Lower leg skin (tissue), 4 donors: ENCODE results near the gene SMAD5. TPM values are rescaled to one million over a fixed set of nuclear protein-coding genes. Genes with fewer than 3 reads are reported as not detected.

ENCODE experiments used
- DNase-seq, 2 donors: peaks; one replicate each; pipeline ENCODE4 v3.0.0-alpha.2; 2019; ENCODE audit warnings: low spot score in 2 of 2
- H3K4me3 ChIP-seq: fragments of 200-600 bp; sonication (generic); 2 replicates; pipeline ENCODE4 v1.5.1; 2017; ENCODE audit warnings: mild to moderate bottlenecking, low read depth; ENCODE audit not compliant: poor library complexity, severe bottlenecking
- CTCF ChIP-seq, 3 donors: fragments of 450-650 bp; IDR thresholded peaks; one replicate each; pipeline ENCODE4 v1.5.1; 2016; ENCODE audit warnings: antibody characterized with exemption in 3 of 3, mild to moderate bottlenecking in 3 of 3, moderate library complexity in 2 of 3
- POLR2A ChIP-seq, 2 donors: fragments of 450-650 bp; IDR thresholded peaks; one replicate each; pipeline ENCODE4 v1.6.1; 2016 to 2017; ENCODE audit warnings: antibody characterized with exemption in 2 of 2, mild to moderate bottlenecking in 1 of 2, moderate library complexity in 1 of 2
- WGBS, 2 donors: methylation state at CpG; one replicate each; pipeline ENCODE4 v1.1.5; 2018; 5-methylcytosine and 5-hydroxymethylcytosine counted together
- intact Hi-C: fragments of 100-400 bp; cut with DNase I; formaldehyde crosslinking; loops from one replicate; pipeline ENCODE4 v1.15.0; 2023; ENCODE audit warnings: low total_unique reads
- total RNA-seq, 4 donors: library from RNA; depleted of rRNA; stranded (reverse); fragments of >200 nt; gene quantifications; one replicate each; pipeline ENCODE4 v1.1.0, GENCODE V29; 2016

Gene SMAD5
- total RNA-seq, 4 donors from 2014 or later: 43.3 to 102 (median 65.1) TPM

- TF ChIP-seq POLR2A (IDR thresholded peaks at IDR 0.05) (no peak), CTCF (IDR thresholded peaks at IDR 0.05) (no peak)
- intact Hi-C loops: no loop called here
- no peak overlapping the region for H3K4me3 ChIP-seq
- 91 to 93% methylated on average over 4 of the region's 4 CpGs for WGBS, 2 donors
- no peak for DNase-seq
Measured at GRCh38 chr5:136215812-136216211, 83.2 kb downstream of the SMAD5 start.

GRCh38 chr5:136216230-136216629 lies 83.6 kb downstream of the SMAD5 start:
- H3K4me3 ChIP-seq: no peak overlapping the region
- WGBS, 2 donors: 89 to 91% methylated on average over 8 of the region's 8 CpGs
- DNase-seq: no peak
- intact Hi-C loops: no loop called here
- TF ChIP-seq CTCF (IDR thresholded peaks at IDR 0.05) (no peak), POLR2A (IDR thresholded peaks at IDR 0.05) (no peak)

- H3K4me3 ChIP-seq: no peak overlapping the region
- 95% methylated on average over 4 of the region's 4 CpGs for WGBS, 2 donors
- no peak for TF ChIP-seq CTCF (IDR thresholded peaks at IDR 0.05)
- TF ChIP-seq POLR2A (IDR thresholded peaks at IDR 0.05): no peak
- no peak for DNase-seq
- intact Hi-C loops: no loop called here
Measured at GRCh38 chr5:136221340-136221739, 88.7 kb downstream of the SMAD5 start.

- no peak overlapping the region for H3K4me3 ChIP-seq
- 53 to 59% methylated on average over 4 of the region's 4 CpGs for WGBS, 2 donors
- intact Hi-C loops: no loop called here
- DNase-seq: no peak
- TF ChIP-seq CTCF (IDR thresholded peaks at IDR 0.05) (no peak), POLR2A (IDR thresholded peaks at IDR 0.05) (no peak)
Measured at GRCh38 chr5:136222580-136223235, 90.1 kb downstream of the SMAD5 start.

- TF ChIP-seq CTCF (IDR thresholded peaks at IDR 0.05): no peak
- TF ChIP-seq POLR2A (IDR thresholded peaks at IDR 0.05): no peak
- 25 to 27% methylated on average over 2 of the region's 2 CpGs for WGBS, 2 donors
- no peak for DNase-seq
- H3K4me3 ChIP-seq: no peak overlapping the region
- intact Hi-C loops: no loop called here
Measured at GRCh38 chr5:136225796-136226195, 93.2 kb downstream of the SMAD5 start.

GRCh38 chr5:136226401-136226800 lies 93.8 kb downstream of the SMAD5 start:
- WGBS, 2 donors: 85 to 91% methylated on average over 2 of the region's 2 CpGs
- intact Hi-C loops: no loop called here
- no peak for TF ChIP-seq CTCF (IDR thresholded peaks at IDR 0.05)
- TF ChIP-seq POLR2A (IDR thresholded peaks at IDR 0.05): no peak
- H3K4me3 ChIP-seq: no peak overlapping the region
- DNase-seq: no peak
